Thoracic aorta (tissue), 2 donors: ENCODE data around the gene CES4A. TPM values are rescaled to one million over a fixed set of nuclear protein-coding genes. Genes with fewer than 3 reads are reported as not detected.

Experiments
- ATAC-seq: fragments of 150-250 bp; one replicate; pipeline ENCODE4 v1.8.0; 2017; ENCODE audit warnings: low read depth; ENCODE audit not compliant: insufficient number of reproducible peaks, low FRiP score
- DNase-seq: peaks from one replicate; pipeline ENCODE4 v3.0.0-alpha.2; 2020; ENCODE audit warnings: low spot score
- H3K27ac ChIP-seq, 2 donors: fragments of 200-600 bp; sonication (generic); 1 replicate in 1 of 2; 2 replicates in 1 of 2; pipeline ENCODE4 v1.5.1; 2016; ENCODE audit warnings: mild to moderate bottlenecking in 2 of 2, moderate library complexity in 2 of 2
- H3K27me3 ChIP-seq: fragments of 200-600 bp; sonication (generic); replicated peaks from 2 replicates; pipeline ENCODE4 v1.6.0; 2016; ENCODE audit warnings: mild to moderate bottlenecking; ENCODE audit not compliant: insufficient read depth
- H3K36me3 ChIP-seq: fragments of 200-600 bp; sonication (generic); one replicate; pipeline ENCODE4 v1.5.1; 2016
- H3K4me1 ChIP-seq, 2 donors: fragments of 200-600 bp; sonication (generic); 1 replicate in 1 of 2; 2 replicates in 1 of 2; pipeline versions ENCODE4 v1.5.1 to v1.6.0; 2016; ENCODE audit warnings: low read depth in 2 of 2, mild to moderate bottlenecking in 1 of 2; ENCODE audit not compliant: control insufficient read depth in 1 of 2
- H3K4me3 ChIP-seq: fragments of 200-600 bp; sonication (generic); 2 replicates; pipeline ENCODE4 v1.5.1; 2016; ENCODE audit warnings: mild to moderate bottlenecking
- H3K9me3 ChIP-seq: fragments of 200-600 bp; sonication (generic); 2 replicates; pipeline ENCODE4 v1.5.1; 2016
- CTCF ChIP-seq: fragments of 200-600 bp; sonication (generic); IDR thresholded peaks from one replicate; pipeline ENCODE4 v1.5.1; 2019; ENCODE audit warnings: antibody characterized with exemption
- total RNA-seq, 2 donors: library from RNA; depleted of rRNA; stranded (reverse); fragments of >200 nt; gene quantifications; one replicate each; pipeline versions ENCODE4 v1.1.0 to v1.2.3, GENCODE V29; 2016

The CES4A gene
- total RNA-seq, 2 donors from 2014 or later, result 7.4 to 9.5 TPM

DNA sequence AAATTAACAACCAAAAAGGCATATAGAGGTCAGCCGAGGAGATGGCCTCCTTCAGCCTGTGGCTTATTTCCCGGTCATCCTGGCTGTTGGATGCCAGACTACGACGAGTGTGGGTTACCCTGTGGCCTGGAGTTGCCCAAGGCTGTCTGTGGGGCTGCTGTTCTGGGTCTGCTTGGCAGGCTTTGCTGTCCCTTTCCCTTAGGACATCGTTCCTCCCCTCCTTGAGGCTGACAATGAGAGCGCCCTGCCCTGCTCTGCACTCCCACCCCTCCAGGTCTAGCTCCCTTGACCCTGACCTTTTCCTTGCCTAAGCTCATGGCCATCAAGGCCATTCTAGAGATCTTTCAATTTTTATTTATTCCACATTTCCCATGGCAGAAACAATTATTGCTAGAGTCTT lies 38.7 kb downstream of the CES4A start:
- TF ChIP-seq CTCF, result no peak
- DNase-seq, result no peak
- Histone ChIP-seq H3K27ac (no peak overlapping the region), H3K4me1 (peaks cover 17 to 26% of the 10 kb centered on the region in 2 donors), H3K4me3 (no peak overlapping the region), H3K9me3 (no peaks in the 10 kb centered on the region), H3K27me3 (no peaks in the 10 kb centered on the region), H3K36me3 (peaks cover 8% of the 10 kb centered on the region)
- ATAC-seq, result no peak

DNA sequence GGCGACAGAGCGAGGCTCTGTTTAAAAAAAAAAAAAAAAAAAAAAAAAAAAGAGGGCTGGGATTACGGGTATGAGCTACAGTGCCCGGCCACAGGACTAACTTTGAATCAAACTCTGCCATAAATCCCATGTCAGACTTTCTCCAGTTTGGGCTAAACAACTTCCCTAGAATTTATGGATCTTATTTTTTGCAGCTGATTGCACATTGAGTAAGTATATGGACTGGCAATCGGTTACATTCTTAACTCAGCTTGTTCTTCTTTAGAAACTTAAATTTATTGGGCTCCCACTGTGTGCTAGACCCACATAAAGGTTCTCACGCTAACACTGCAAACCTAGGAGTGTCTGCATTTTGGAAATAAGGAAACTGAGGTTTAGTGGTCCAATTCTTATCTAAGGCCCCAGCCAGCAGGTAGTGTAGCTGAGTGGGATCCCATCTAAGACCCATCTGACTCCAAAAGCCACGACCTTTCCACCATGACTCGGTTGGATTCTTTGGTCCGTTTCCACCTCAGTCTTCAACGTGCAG lies 39.8 kb downstream of the CES4A start:
- peak overlapping the region; percentile 96 to 98 for H3K27ac ChIP-seq

DNA sequence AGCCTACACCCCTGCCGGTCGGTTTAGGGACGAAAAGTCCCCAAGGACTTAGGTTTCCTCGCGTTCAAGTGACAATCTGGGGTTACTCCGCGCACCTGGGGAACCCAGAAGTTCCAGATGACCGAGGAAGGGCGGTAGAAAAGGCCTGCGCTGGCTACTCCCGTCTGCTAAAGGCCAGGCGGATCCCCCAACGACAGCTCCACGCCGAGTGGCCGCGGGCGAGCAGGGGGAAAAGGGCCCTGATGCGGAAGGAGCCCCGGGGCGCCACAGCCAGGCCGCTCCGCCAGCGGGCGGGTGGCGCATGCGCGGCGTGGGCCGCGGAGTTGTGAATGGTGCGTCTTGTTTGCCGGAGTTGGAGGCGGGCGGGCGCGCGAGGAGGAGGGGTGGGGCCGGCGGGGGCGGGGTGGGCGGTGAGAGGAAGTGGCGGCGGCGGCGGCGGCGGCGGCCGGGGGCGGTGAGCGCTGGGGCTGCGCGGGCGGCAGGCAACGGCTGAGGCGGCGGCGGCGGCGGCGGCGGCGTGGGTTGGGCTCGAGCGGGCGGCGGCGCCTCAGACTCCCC lies 40.4 kb downstream of the CES4A start, which contains the start of gene CBFB:
Gene CBFB, plus strand, starts transcription at position 454 of the 558 bp plus-strand sequence. CDS start 259 bp downstream, outside the sequence.
- peak within 1 kb of the TSS; percentile 96 to 98 for H3K27ac ChIP-seq
- H3K4me1 ChIP-seq, result peaks cover 17 to 38% of the 10 kb centered on the region in 2 donors
- no peaks in the 10 kb centered on the region for H3K27me3 ChIP-seq
- TF ChIP-seq CTCF, result no peak
- peaks cover 8% of the 10 kb centered on the region for H3K36me3 ChIP-seq
- no peaks in the 10 kb centered on the region for H3K9me3 ChIP-seq
- DNase-seq (peak; percentile 69), ATAC-seq (peak; percentile 56)
- peak within 1 kb of the TSS; percentile 89 for H3K4me3 ChIP-seq

More for the DNA sequence above, 39.8 kb downstream of the CES4A start:
- DNase-seq (no peak), ATAC-seq (no peak)
- Histone ChIP-seq H3K27me3 (no peaks in the 10 kb centered on the region), H3K9me3 (no peaks in the 10 kb centered on the region), H3K36me3 (peaks cover 8% of the 10 kb centered on the region), H3K4me3 (peak overlapping the region; percentile 86), H3K4me1 (peaks cover 17 to 36% of the 10 kb centered on the region in 2 donors)
- no peak for TF ChIP-seq CTCF

GRCh38 chr16:67029254-67030096 lies 41.1 kb downstream of the CES4A start:
- H3K27me3 ChIP-seq, result no peaks in the 10 kb centered on the region
- DNase-seq (no peak), ATAC-seq (peak; percentile 47)
- peak overlapping the region; percentile 89 for H3K4me3 ChIP-seq
- no peaks in the 10 kb centered on the region for H3K9me3 ChIP-seq
- peaks cover 17 to 38% of the 10 kb centered on the region in 2 donors for H3K4me1 ChIP-seq
- H3K36me3 ChIP-seq, result peaks cover 8% of the 10 kb centered on the region
- peak overlapping the region; percentile 94 to 98 for H3K27ac ChIP-seq
- TF ChIP-seq CTCF, result no peak
